ENCODE measurements around the gene ITSN1. TPM values are rescaled to one million over a fixed set of nuclear protein-coding genes. Genes with fewer than 3 reads are reported as not detected.

The ITSN1 gene
- total RNA-seq, 2 experiments from 2014 or later: 2.3 to 4.6 TPM

DNA sequence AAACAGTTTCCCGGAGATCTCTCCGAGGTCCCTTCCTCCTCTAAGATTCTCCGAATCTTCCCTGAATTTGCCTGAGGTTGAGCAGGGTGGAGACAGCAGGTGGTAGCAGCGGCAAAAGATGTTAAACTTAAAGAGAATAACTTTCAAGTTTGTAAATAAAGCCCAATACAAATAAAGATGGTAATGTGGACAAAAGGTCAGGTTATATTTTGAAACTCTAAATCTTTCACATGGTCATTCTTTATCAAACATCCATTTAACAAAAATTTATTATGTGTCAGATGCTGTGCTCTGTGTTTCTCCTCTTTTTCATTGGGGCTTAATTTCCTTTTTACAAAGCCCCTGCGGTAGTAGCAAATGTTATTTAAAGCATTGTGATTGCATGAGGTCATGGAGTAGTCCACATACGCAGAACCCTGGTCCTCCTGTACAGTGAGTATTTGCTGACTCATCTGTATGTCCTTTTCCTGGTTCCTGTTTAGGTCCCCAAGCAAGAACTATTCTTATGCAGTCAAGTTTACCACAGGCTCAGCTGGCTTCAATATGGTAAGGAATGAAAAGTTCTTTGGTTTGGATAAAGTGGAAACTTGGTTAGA, 119.2 kb downstream of the ITSN1 start:
- H3K4me1 Mint-ChIP-seq: no peaks in the 10 kb centered on the region
- no peaks in the 10 kb centered on the region for H3K36me3 Mint-ChIP-seq
- no peak overlapping the region for H3K4me3 Mint-ChIP-seq
- POLR2A ChIA-PET: no interaction called here
- H3K27me3 Mint-ChIP-seq: no peaks in the 10 kb centered on the region
- no peak overlapping the region for H3K27ac Mint-ChIP-seq
- DNase-seq: no peak
- ATAC-seq (ENCODE audit: low read depth): no peak
- no peaks in the 10 kb centered on the region for H3K9me3 Mint-ChIP-seq

DNA sequence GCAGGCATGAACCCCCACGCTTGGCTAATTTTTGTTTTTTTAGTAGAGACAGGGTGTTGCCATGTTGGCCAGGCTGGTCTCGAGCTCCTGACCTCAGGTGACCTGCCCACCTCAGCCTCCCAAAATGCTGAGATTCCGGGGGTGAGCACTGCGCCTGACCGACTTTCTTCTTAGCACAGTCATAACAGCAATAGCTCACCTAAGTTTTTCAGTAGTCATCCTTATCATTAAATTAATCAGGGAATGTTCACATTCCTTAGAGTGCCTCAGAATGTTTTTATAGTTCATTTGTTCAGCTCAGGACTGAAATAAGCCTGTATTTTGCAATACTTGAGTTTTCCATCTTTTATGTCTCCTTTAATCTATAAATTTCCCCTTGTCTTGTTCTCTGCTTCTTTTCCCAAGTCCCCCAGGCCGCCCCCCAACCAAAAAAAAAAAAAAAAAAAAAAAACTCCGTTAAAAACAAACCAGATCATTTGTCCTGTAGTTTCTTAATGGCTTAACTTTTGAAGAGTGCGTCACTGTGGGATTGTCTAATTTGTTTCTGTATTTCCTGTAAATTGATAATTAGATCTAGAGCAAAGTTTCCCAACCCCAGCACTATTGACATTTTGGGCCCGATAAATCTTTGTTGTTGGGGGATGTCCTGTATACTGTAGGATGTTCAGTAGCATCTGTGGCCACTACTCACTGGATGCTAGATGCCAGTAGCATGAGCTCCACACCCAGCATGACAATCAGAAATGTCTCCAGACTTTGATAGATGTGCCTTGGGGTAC, 120.7 kb downstream of the ITSN1 start:
- no peak for DNase-seq
- Mint-ChIP-seq H3K4me1 (no peaks in the 10 kb centered on the region), H3K9me3 (no peaks in the 10 kb centered on the region), H3K36me3 (no peaks in the 10 kb centered on the region), H3K27ac (no peak overlapping the region), H3K27me3 (no peaks in the 10 kb centered on the region), H3K4me3 (no peak overlapping the region)
- ATAC-seq (ENCODE audit: low read depth): no peak
- POLR2A ChIA-PET: no interaction called here

DNA sequence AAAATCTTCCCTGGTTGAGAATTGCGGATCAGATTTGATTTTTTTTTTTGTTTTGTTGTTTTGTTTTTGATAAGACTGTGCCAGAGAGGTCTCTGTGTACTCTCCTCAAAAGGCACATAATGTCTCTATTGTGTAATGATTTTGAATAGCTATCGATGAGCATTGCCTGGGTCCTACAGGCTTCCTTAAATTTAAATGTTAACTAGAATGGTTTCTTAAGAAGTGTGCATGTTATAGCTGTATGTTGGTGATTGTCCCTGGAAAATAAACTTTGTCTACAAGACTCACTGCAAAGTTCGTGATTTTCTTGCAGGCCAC, 121.2 kb downstream of the ITSN1 start:
- Mint-ChIP-seq H3K27me3 (no peaks in the 10 kb centered on the region), H3K4me3 (no peak overlapping the region), H3K4me1 (no peaks in the 10 kb centered on the region), H3K9me3 (no peaks in the 10 kb centered on the region), H3K27ac (no peak overlapping the region), H3K36me3 (no peaks in the 10 kb centered on the region)
- POLR2A ChIA-PET: no interaction called here
- ATAC-seq (ENCODE audit: low read depth): no peak
- DNase-seq: no peak

DNA sequence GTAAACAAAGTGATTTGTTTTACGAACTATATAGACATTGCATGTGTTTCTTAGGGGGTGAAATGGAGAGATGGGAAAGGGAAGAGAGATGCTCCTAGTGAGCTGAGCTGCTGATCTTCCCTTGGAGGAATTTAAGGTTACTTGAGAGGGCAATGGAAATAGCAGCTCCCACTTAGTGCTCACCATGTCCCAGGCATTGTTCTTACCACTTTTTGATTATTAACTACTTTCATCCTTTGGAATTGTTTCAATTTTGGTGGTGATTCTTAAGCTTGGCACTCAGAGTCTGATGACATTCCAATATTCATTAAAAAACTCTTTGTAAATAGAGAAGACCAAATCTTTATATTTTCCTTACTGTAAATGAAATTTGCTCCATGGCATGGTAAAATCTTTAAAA, 124.9 kb downstream of the ITSN1 start:
- POLR2A ChIA-PET: no interaction called here
- H3K27me3 Mint-ChIP-seq: no peaks in the 10 kb centered on the region

DNA sequence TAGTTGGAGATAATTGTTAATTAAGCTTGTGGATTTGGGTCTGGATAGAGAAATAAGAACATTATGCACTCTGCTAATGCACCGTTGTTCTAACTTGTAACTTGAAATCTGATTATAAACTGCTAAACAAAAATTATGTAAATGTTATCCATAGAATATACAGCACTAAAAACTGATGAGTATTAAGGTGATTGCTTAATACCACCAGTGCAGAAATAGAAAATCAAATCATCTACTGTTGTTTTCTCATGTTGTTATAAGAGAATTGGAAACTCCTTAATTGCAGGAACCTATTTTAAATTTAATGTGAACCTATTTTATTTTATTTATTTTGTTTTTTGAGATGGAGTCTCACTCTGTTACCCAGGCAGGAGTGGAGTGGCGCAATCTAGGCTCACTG, 125.7 kb downstream of the ITSN1 start:
- H3K27ac Mint-ChIP-seq: no peak overlapping the region
- H3K36me3 Mint-ChIP-seq: no peaks in the 10 kb centered on the region
- H3K9me3 Mint-ChIP-seq: no peaks in the 10 kb centered on the region
- H3K27me3 Mint-ChIP-seq: no peaks in the 10 kb centered on the region
- DNase-seq (no peak), ATAC-seq (ENCODE audit: low read depth) (no peak)
- no peaks in the 10 kb centered on the region for H3K4me1 Mint-ChIP-seq
- H3K4me3 Mint-ChIP-seq: no peak overlapping the region
- POLR2A ChIA-PET: no interaction called here

More for the DNA sequence above, 124.9 kb downstream of the ITSN1 start:
- Mint-ChIP-seq H3K27ac (no peak overlapping the region), H3K9me3 (no peaks in the 10 kb centered on the region), H3K4me3 (no peak overlapping the region), H3K4me1 (no peaks in the 10 kb centered on the region), H3K36me3 (no peaks in the 10 kb centered on the region)
- no peak for DNase-seq
- no peak for ATAC-seq (ENCODE audit: low read depth)

DNA sequence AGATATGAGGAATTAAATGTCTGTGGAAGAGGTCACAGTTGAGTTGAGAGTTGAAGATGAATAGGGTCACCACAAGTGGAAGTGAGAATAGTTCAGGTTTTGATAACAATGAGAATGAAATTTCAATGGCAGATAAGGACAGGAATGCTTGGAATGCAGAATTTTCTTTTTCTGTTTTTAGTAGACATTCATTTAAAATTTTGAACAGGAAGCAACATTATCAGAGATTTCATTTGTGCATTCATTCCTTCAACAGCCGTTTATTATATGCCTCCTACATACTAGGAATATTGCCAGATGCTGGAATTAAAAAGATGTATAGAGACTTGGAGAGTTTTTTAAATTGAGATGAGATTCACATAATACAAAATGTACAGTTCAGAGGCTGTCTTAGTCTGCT, 126.8 kb downstream of the ITSN1 start:
- Mint-ChIP-seq H3K4me1 (no peaks in the 10 kb centered on the region), H3K27ac (no peak overlapping the region), H3K9me3 (no peaks in the 10 kb centered on the region), H3K27me3 (no peaks in the 10 kb centered on the region), H3K4me3 (no peak overlapping the region), H3K36me3 (no peaks in the 10 kb centered on the region)
- POLR2A ChIA-PET: no interaction called here
- no peak for DNase-seq
- no peak for ATAC-seq (ENCODE audit: low read depth)

DNA sequence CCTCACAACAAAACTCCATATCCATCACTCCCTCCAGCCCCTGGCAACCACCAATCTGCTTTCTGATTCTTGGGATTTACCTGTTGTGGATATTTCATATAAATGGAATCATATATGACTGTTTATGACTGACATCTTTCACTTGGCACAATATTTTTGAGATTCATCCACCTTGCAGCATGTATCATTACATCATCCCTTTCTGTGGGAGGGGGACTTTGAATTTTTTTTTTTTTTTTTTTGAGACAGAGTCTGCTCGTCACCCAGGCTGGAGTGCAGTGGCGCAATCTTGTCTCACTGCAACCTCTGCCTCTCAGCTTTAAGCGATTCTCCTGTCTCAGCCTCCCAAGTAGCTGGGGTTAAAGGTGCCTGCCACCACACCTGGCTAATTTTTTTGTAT, 128.2 kb downstream of the ITSN1 start:
- no peaks in the 10 kb centered on the region for H3K9me3 Mint-ChIP-seq
- no peak overlapping the region for H3K4me3 Mint-ChIP-seq
- H3K27ac Mint-ChIP-seq: no peak overlapping the region
- H3K36me3 Mint-ChIP-seq: no peaks in the 10 kb centered on the region
- H3K27me3 Mint-ChIP-seq: no peaks in the 10 kb centered on the region
- ATAC-seq (ENCODE audit: low read depth) (no peak), DNase-seq (no peak)
- POLR2A ChIA-PET: no interaction called here
- H3K4me1 Mint-ChIP-seq: no peaks in the 10 kb centered on the region

DNA sequence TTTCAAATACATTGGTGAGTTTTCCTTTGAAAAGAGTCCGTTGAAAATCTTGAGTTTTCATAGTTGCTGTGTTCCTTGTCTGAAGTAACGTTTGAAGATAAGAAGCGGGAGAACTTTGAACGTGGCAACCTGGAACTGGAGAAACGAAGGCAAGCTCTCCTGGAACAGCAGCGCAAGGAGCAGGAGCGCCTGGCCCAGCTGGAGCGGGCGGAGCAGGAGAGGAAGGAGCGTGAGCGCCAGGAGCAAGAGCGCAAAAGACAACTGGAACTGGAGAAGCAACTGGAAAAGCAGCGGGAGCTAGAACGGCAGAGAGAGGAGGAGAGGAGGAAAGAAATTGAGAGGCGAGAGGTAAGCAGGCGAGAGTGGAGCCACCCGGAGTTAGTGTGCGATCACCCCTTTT, 129.7 kb downstream of the ITSN1 start:
- no peaks in the 10 kb centered on the region for H3K4me1 Mint-ChIP-seq
- ATAC-seq (ENCODE audit: low read depth) (no peak), DNase-seq (no peak)
- H3K27me3 Mint-ChIP-seq: no peaks in the 10 kb centered on the region
- no peak overlapping the region for H3K27ac Mint-ChIP-seq
- POLR2A ChIA-PET: no interaction called here
- no peaks in the 10 kb centered on the region for H3K9me3 Mint-ChIP-seq
- no peaks in the 10 kb centered on the region for H3K36me3 Mint-ChIP-seq
- no peak overlapping the region for H3K4me3 Mint-ChIP-seq

DNA sequence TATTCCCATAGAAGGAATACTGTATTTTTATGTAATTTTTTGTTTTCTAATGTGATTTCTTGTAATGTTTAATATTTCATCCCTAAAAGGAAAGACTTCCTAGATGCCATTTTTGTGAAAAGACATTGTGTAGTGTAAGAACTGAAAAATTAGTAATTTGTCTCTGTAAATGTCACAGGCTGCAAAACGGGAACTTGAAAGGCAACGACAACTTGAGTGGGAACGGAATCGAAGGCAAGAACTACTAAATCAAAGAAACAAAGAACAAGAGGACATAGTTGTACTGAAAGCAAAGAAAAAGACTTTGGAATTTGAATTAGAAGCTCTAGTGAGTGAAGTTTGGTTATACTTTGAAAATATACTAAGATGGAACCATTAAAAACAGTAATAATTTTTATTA, 132.2 kb downstream of the ITSN1 start:
- Mint-ChIP-seq H3K27ac (no peak overlapping the region), H3K4me3 (no peak overlapping the region), H3K9me3 (peaks cover 2% of the 10 kb centered on the region), H3K27me3 (no peaks in the 10 kb centered on the region), H3K36me3 (peaks cover 2% of the 10 kb centered on the region), H3K4me1 (no peaks in the 10 kb centered on the region)
- POLR2A ChIA-PET: no interaction called here
- DNase-seq: no peak
- no peak for ATAC-seq (ENCODE audit: low read depth)

DNA sequence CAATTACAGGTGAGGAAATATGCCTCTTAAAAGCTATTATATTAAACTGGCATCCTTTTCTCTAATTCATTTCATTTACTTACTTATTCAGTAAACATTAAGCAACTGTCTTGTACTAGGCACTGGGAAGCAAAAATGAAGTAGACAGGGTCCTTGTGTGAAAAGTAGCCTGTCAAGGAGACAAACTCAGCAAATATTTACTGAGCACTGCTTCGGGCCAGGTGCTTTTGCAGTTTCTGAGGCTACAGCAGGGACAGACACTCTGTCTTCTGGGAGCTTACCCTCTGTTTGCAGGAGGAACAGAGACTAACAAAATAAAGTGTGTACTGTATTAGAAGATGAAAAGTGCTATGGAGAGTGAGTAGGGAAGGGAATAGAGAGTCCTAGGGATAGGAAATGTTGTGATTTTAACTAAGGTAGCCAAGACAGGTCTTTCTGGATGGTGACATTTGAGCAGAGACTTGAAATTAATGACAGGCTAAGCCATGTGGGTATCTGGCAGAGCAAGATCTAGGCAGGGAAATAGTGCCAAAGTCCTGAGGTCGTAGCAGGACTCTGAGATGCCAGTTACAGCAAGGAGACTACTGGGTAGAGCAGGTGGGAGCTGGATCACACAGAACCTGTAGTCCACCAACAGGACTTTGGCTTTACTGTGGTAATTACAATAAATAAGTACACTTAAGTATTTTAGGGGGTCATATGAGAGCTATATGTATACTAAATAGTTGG, 133.0 kb downstream of the ITSN1 start:
- no peak overlapping the region for H3K27ac Mint-ChIP-seq
- ATAC-seq (ENCODE audit: low read depth): no peak
- peaks cover 2% of the 10 kb centered on the region for H3K36me3 Mint-ChIP-seq
- no peaks in the 10 kb centered on the region for H3K4me1 Mint-ChIP-seq
- DNase-seq: no peak
- H3K9me3 Mint-ChIP-seq: peaks cover 3% of the 10 kb centered on the region
- H3K4me3 Mint-ChIP-seq: no peak overlapping the region
- H3K27me3 Mint-ChIP-seq: no peaks in the 10 kb centered on the region
- POLR2A ChIA-PET: no interaction called here

DNA sequence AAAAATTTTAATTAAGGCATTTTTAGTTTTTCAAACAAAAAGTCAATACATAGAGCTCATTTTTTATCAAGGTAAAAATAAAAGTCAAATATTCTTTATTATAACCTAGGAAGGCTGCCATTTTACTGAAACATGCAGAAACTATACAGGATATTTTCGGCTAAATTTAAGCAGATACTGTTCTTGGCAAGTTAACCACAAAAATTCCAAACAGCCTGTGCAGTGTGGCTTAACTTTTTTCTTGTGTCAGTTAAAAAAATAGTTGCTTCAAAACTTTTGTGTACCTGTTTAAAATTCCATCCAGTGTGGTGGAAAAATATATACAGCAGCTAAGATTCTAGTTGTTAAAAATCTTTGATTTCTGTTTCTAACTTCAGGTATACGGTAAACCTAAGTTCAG, 138.3 kb downstream of the ITSN1 start:
- ATAC-seq (ENCODE audit: low read depth) (no peak), DNase-seq (no peak)
- Mint-ChIP-seq H3K36me3 (peaks cover 2% of the 10 kb centered on the region), H3K27ac (no peak overlapping the region), H3K9me3 (peaks cover 3% of the 10 kb centered on the region), H3K4me3 (no peak overlapping the region), H3K27me3 (no peaks in the 10 kb centered on the region), H3K4me1 (no peaks in the 10 kb centered on the region)
- POLR2A ChIA-PET: no interaction called here

DNA sequence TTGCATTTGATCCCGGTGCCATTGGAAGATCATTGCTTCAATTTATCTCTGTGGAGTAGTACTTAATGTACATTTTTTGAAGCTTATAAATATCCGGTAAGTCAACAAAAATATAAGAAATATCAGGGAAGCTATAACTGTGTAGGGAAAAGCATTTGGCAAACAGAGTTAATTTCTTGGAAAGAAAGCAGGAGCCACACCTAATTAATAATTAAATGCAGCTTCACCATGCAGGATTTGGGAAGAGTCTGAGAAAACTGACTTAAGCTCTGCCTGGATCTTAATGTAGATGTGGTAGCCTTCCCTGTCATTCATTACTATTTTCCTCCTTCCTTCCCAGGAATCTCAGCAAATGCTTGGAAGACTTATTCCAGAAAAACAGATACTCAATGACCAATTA, 138.8 kb downstream of the ITSN1 start:
- Mint-ChIP-seq H3K27me3 (no peaks in the 10 kb centered on the region), H3K36me3 (peaks cover 2% of the 10 kb centered on the region), H3K9me3 (peaks cover 3% of the 10 kb centered on the region), H3K4me1 (no peaks in the 10 kb centered on the region), H3K4me3 (no peak overlapping the region), H3K27ac (no peak overlapping the region)
- POLR2A ChIA-PET: no interaction called here
- ATAC-seq (ENCODE audit: low read depth) (no peak), DNase-seq (no peak)

DNA sequence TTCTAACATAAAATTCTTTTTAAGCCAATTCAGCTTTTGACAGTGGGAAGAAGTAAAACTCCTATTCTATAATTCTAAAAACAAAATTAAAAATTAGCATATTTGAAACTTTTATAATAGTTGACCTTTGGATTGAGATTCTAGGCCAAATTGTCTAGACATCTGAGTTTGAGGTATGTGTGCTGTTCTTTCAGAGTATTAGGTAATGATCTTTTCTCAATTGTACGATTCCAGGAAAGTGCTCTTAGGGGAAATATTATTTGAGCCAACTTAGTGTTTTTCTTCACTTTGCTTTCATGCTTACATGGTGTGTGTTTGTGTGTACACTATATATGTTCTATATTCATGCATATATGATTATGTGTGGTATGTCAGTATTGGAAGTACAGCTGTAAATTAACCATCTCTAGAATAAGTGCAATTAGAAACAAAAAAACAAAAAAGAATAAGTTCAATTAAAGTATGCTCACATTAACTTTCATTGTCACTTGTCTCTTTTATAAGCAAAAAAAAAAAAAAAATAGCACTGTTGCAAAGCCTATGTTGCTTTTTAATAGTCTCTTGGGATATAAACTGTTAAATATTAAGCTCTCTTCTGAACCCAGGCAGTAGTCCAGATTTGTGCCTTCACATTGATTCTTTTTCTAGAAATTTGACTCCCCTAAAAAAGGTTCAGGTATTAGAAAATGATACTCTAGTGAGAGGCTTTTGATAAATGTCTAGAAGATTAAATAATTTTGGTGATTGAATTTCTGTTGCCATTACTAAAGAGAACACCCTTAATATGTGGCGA, 141.1 kb downstream of the ITSN1 start:
- Mint-ChIP-seq H3K27me3 (peaks cover 5% of the 10 kb centered on the region), H3K4me3 (no peak overlapping the region), H3K27ac (no peak overlapping the region), H3K9me3 (peaks cover 3% of the 10 kb centered on the region), H3K36me3 (peaks cover 2% of the 10 kb centered on the region), H3K4me1 (no peaks in the 10 kb centered on the region)
- DNase-seq (no peak), ATAC-seq (ENCODE audit: low read depth) (no peak)
- POLR2A ChIA-PET: no interaction called here

DNA sequence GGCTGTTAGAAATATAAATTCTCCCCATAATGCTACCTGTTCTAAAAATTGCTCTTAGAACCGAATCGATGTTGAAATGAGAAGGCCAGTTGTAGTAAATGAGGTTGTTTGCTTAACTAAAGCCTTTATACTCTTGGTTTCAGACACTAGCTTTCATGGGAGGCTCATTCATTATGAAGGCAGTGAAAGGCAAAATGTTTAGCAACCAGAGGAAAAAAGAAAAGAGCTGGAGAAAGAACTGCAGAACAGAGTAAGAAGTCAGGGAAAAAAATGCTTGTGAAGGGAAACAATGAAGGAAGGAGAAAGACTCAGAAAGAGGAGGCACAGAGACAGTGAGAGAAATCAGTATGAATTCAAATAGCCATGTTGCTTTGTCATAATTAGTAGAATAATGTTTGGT, 145.1 kb downstream of the ITSN1 start:
- Mint-ChIP-seq H3K4me3 (no peak overlapping the region), H3K27ac (no peak overlapping the region), H3K36me3 (no peaks in the 10 kb centered on the region), H3K9me3 (no peaks in the 10 kb centered on the region), H3K4me1 (no peaks in the 10 kb centered on the region), H3K27me3 (peaks cover 7% of the 10 kb centered on the region)
- ATAC-seq (ENCODE audit: low read depth) (no peak), DNase-seq (no peak)
- POLR2A ChIA-PET: no interaction called here
